MM.1S (cell line): Measurements from ENCODE around the gene PTPRJ.

Experiments used
- DNase-seq: peaks from one replicate; pipeline ENCODE4 v3.0.0-alpha.2; 2015
- H2AFZ ChIP-seq: fragments of 300-600 bp; sonication (generic); 2 replicates; pipeline ENCODE4 v1.6.0; 2016; ENCODE audit warnings: antibody characterized with exemption, low read length
- H3F3A ChIP-seq: fragments of 300-600 bp; sonication (generic); 2 replicates; pipeline ENCODE4 v1.6.1; 2016; ENCODE audit warnings: mild to moderate bottlenecking, antibody characterized with exemption, low read length, moderate library complexity, mixed read lengths; ENCODE audit not compliant: insufficient read depth
- H3K27ac ChIP-seq: fragments of 300-600 bp; sonication (generic); 2 replicates; pipeline ENCODE4 v1.5.1; 2016; ENCODE audit warnings: mild to moderate bottlenecking, low read length
- H3K27me3 ChIP-seq: fragments of 300-600 bp; sonication (generic); replicated peaks from 2 replicates; pipeline ENCODE4 v1.6.0; 2016; ENCODE audit warnings: low read length; ENCODE audit not compliant: insufficient read depth
- H3K36me3 ChIP-seq: fragments of 300-600 bp; sonication (generic); replicated peaks from 2 replicates; pipeline ENCODE4 v1.6.1; 2016; ENCODE audit warnings: mild to moderate bottlenecking, low read length, mixed read lengths; ENCODE audit not compliant: insufficient read depth
- H3K4me1 ChIP-seq: fragments of 300-600 bp; sonication (generic); 2 replicates; pipeline ENCODE4 v1.6.1; 2016; ENCODE audit warnings: low read length, mixed read lengths
- H3K4me2 ChIP-seq: fragments of 300-600 bp; sonication (generic); 2 replicates; pipeline ENCODE4 v1.6.0; 2016; ENCODE audit warnings: low read depth, low read length
- H3K4me3 ChIP-seq: fragments of 300-600 bp; sonication (generic); 2 replicates; pipeline ENCODE4 v1.5.1; 2016; ENCODE audit warnings: low read length, mixed read lengths
- H3K79me2 ChIP-seq: fragments of 300-600 bp; sonication (generic); 2 replicates; pipeline ENCODE4 v1.6.1; 2016; ENCODE audit warnings: mixed run types, low read length, mixed read lengths
- H3K9ac ChIP-seq: fragments of 300-600 bp; sonication (generic); 2 replicates; pipeline ENCODE4 v1.6.1; 2016; ENCODE audit warnings: low read length, mixed read lengths
- H3K9me2 ChIP-seq: fragments of 300-600 bp; sonication (generic); replicated peaks from 2 replicates; pipeline ENCODE4 v1.6.1; 2016; ENCODE audit warnings: mild to moderate bottlenecking, low read length, mixed read lengths; ENCODE audit not compliant: insufficient read depth
- H3K9me3 ChIP-seq: fragments of 300-600 bp; sonication (generic); replicated peaks from 2 replicates; pipeline ENCODE4 v1.6.1; 2016; ENCODE audit warnings: mild to moderate bottlenecking, low read length, mixed read lengths; ENCODE audit not compliant: insufficient read depth
- H4K20me1 ChIP-seq: fragments of 300-600 bp; sonication (generic); 2 replicates; pipeline ENCODE4 v1.6.1; 2016; ENCODE audit warnings: mild to moderate bottlenecking, low read length, moderate library complexity, mixed read lengths; ENCODE audit not compliant: insufficient read depth
- CTCF ChIP-seq: fragments of 300-600 bp; sonication (generic); IDR thresholded peaks from 2 replicates; pipeline ENCODE4 v1.5.1; 2016; ENCODE audit warnings: antibody characterized with exemption, low read length, mixed read lengths
- EZH2 ChIP-seq: fragments of 300-600 bp; sonication (generic); optimal IDR thresholded peaks from 2 replicates; pipeline ENCODE3; 2017; ENCODE audit warnings: low read depth, mild to moderate bottlenecking, antibody characterized with exemption, low read length, mixed read lengths
- EZH2phosphoT487 ChIP-seq: fragments of 300-600 bp; sonication (generic); IDR thresholded peaks from 2 replicates; pipeline ENCODE4 v1.6.1; 2018; ENCODE audit warnings: antibody characterized with exemption, low read length

The PTPRJ gene

DNA sequence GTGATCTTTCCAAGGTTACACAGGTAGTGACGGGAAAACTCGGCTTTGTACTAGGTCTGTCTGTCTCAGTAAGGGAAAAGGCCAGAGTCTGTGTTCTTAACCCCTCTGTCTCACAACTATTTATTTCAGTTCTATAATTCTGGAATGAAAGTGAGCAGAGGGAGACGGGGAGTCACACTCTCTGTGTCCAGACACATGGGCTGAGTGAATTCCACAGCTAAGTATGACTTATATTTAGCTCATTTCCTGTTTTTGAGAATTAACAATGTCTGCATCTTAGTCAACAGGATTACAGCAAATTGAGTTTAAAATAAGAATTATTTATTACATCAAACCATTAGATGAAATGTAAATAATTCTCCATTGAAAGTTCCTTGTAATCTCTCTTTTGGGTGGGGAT lies 173.8 kb downstream of the PTPRJ start:
- no peak for DNase-seq
- Histone ChIP-seq H3K4me2 (no peak overlapping the region), H2AFZ (no peak overlapping the region), H3K79me2 (no peaks in the 10 kb centered on the region), H3K9me2 (no peaks in the 10 kb centered on the region), H3K9me3 (no peaks in the 10 kb centered on the region), H3F3A (no peaks in the 10 kb centered on the region), H3K9ac (no peak overlapping the region), H3K36me3 (no peaks in the 10 kb centered on the region), H4K20me1 (no peaks in the 10 kb centered on the region), H3K27ac (no peak overlapping the region), H3K27me3 (no peaks in the 10 kb centered on the region), H3K4me3 (no peak overlapping the region), H3K4me1 (no peaks in the 10 kb centered on the region)
- TF ChIP-seq EZH2phosphoT487 (no peak), EZH2 (no peak), CTCF (no peak)

DNA sequence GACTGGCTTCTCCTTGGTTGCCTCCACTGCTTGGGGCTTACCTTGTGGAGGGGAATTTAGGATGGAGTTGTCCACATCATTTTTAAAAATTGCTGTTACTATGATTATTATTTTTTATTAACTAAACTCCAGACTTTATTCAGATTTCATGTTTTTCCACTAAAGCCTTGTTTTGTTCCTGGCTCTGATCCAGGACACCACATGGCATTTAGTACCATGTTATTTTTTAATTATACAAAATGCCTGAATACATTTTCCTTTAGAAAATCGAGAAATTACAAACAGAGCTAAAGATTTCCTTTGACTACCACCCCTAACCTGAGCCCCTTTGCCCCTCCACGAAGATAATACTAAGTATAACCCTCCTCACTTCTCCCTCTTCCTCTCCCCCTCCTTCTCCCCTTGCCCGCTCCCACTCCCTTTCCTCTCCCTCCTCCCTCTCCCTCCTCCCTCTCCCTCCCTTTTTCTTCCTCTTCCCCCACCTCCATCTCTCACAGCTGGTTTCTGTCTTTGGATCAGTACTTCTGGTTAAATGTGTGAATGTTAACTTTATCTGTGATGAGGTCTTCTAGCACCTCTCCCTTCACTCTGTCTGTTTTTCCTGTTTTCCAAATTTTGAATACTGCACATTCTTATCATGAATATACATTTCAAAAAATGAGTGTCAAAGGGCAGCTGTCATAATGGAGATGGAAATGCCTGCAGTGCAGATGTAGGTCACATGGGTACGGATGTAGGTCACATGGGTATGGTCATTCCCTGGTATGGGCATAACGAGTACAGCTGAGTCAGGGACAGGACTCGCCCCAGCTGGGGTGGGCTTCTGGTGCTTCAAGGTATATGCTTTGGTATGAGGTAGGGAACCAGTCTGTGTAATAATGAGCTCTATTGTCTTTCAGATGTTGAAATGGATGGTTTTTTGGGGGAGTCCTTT lies 181.9 kb downstream of the PTPRJ start:
- H2AFZ ChIP-seq = no peak overlapping the region
- no peaks in the 10 kb centered on the region for H3K4me1 ChIP-seq
- no peaks in the 10 kb centered on the region for H3K9me3 ChIP-seq
- H3K79me2 ChIP-seq = no peaks in the 10 kb centered on the region
- DNase-seq = no peak
- no peak overlapping the region for H3K9ac ChIP-seq
- no peak overlapping the region for H3K4me2 ChIP-seq
- H4K20me1 ChIP-seq = no peaks in the 10 kb centered on the region
- no peak overlapping the region for H3K4me3 ChIP-seq
- H3F3A ChIP-seq = no peaks in the 10 kb centered on the region
- H3K9me2 ChIP-seq = no peaks in the 10 kb centered on the region
- no peaks in the 10 kb centered on the region for H3K36me3 ChIP-seq
- no peak for TF ChIP-seq EZH2
- no peak for TF ChIP-seq EZH2phosphoT487
- TF ChIP-seq CTCF = no peak
- H3K27ac ChIP-seq = no peak overlapping the region
- H3K27me3 ChIP-seq = no peaks in the 10 kb centered on the region

DNA sequence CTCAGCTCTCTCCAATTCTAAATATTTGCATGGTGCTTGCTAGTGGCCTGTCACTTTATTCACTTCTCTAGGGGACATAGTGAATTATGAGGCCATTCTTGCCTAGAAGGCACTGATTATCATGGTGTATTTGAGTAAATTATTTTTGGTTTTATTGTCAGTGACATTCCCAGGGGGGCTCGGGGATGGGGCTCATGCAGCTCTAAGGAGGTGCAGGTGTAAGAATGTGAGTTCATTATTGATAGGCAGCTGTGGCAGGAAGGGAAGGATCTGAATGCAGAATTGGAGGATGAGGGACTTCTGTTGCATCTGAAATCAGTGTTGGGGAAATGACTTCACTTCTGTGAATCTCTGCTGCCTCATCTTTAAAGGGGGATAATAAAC lies 182.5 kb downstream of the PTPRJ start:
- no peaks in the 10 kb centered on the region for H3F3A ChIP-seq
- H3K36me3 ChIP-seq = no peaks in the 10 kb centered on the region
- H3K9me2 ChIP-seq = no peaks in the 10 kb centered on the region
- no peaks in the 10 kb centered on the region for H4K20me1 ChIP-seq
- no peaks in the 10 kb centered on the region for H3K9me3 ChIP-seq
- no peak overlapping the region for H3K27ac ChIP-seq
- no peak overlapping the region for H2AFZ ChIP-seq
- H3K4me3 ChIP-seq = no peak overlapping the region
- no peaks in the 10 kb centered on the region for H3K79me2 ChIP-seq
- H3K27me3 ChIP-seq = no peaks in the 10 kb centered on the region
- H3K9ac ChIP-seq = no peak overlapping the region
- no peaks in the 10 kb centered on the region for H3K4me1 ChIP-seq
- no peak for DNase-seq
- TF ChIP-seq EZH2 (no peak), EZH2phosphoT487 (no peak), CTCF (no peak)
- no peak overlapping the region for H3K4me2 ChIP-seq
